HUDEP-2 (cell line): ENCODE results near the gene ZNF544.

Experiments used
- DNase-seq, 76 experiments: peaks; one replicate each; lab custom pipeline; 2025; ENCODE audit not compliant: unreplicated experiment in 76 of 76; lab: John Stamatoyannopoulos, UW

ZNF544 gene

DNA sequence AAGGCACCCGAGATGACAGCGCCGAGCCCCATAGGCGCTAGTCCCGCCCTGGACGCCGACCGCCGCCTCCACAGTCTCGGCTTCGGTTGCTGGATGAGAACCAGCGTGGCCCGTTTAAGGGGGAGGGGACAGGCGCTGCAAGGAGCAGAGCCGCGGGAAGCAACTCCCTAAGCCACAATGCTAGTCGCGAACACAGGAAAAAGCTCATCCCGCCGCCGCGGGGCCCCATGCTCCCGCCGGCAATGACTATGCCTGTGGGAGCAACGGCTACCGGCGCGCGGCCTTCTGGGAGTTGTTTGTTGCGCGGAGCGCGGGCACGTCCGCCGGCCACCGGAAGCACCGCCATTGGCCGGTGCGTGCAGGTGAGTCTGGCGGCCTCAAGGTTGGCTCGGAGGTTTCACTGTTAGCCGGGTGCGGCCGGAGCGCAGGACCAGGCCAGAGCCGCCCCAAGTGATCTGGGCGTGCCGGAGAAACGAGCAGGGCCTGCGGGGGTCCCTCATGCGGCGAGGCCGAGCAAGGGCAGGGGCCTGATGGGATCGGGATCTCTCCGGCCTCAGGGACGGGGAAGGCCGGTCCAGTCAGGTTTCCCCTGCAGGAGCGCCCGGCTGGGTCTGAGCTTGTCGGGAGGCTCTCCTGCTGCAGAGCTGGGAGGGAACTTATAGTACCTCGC lies at the start of gene ZNF544:
Gene ZNF544, plus strand, starts transcription at position 330 of the 670 bp plus-strand sequence. CDS start 15,110 bp downstream, outside the sequence.
- peak in 74 of 76 experiments; percentile 24 to 96 (median 75) for DNase-seq

- peak in 73 of 76 experiments; percentile 7 to 87 (median 67) for DNase-seq
Measured at GRCh38 chr19:58181902-58182576, 46.7 kb upstream of the ZNF544 start.

DNA sequence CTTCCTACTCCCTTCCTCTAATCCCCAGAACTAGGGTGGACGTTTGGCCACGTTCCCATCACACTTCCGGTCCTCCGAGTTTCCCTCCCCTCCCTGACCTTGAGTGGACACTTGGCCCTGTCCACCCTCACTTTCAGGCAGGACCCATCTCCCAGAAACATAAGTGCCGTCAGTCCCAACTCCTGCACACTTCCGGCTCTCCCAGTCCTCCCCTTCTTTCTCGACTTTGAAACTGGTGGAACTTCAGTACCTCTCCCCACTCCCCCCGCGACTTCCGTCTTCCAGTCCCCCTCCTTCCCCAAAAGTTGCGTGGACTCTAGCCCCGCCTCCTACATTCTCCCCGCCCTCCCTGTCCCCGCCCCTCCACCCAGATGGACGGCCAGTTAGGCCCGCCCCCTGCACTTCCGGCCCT lies 46.1 kb upstream of the ZNF544 start:
- DNase-seq, result peak in 22 of 76 experiments; percentile 50 to 99 (median 96)

- peak; percentile 64 to 99 (median 94) for DNase-seq
Measured at GRCh38 chr19:58182989-58183816, 45.5 kb upstream of the ZNF544 start, which contains the start of gene ZNF274. Gene ZNF274 (plus strand): TSS chr19:58183061. CDS start chr19:58183966, 905 bp downstream.

GRCh38 chr19:58183817-58184215 lies 44.9 kb upstream of the ZNF544 start:
- DNase-seq, result peak in 4 of 76 experiments; percentile 50 to 77 (median 66)

GRCh38 chr19:58196901-58197616 lies 31.7 kb upstream of the ZNF544 start:
- peak in 8 of 76 experiments; percentile 2 to 37 (median 10) for DNase-seq

GRCh38 chr19:58203814-58204475 lies 24.8 kb upstream of the ZNF544 start:
- DNase-seq, result no peak

GRCh38 chr19:58204566-58204965 lies 24.1 kb upstream of the ZNF544 start:
- no peak for DNase-seq

DNA sequence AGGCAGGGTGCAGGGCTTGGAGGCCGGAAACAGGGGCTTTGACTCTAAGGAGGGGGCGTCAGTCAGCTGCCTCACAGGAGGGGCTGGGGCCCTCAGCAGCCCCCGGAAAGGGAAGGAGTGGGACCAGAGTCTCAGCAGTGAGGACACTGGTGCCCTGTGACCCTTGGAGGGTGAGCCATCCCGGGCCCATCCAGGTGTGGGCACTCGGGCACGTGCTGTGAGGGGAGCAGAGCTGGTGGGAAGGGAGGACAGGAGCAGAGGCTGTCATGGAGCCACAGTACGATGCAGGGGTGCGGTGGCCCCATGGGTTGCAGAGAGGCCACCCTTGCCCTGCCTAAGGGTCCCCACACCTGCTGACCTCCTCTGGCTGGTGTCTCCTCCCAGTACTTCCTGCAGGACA lies 19.1 kb upstream of the ZNF544 start:
- DNase-seq, result no peak

DNA sequence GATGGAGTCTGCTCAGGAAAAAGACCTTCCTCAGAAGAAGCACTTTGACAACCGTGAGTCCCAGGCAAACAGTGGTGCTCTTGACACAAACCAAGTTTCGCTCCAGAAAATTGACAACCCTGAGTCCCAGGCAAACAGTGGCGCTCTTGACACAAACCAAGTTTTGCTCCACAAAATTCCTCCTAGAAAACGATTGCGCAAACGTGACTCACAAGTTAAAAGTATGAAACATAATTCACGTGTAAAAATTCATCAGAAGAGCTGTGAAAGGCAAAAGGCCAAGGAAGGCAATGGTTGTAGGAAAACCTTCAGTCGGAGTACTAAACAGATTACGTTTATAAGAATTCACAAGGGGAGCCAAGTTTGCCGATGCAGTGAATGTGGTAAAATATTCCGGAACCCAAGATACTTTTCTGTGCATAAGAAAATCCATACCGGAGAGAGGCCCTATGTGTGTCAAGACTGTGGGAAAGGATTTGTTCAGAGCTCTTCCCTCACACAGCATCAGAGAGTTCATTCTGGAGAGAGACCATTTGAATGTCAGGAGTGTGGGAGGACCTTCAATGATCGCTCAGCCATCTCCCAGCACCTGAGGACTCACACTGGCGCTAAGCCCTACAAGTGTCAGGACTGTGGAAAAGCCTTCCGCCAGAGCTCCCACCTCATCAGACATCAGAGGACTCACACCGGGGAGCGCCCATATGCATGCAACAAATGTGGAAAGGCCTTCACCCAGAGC lies 16.2 kb upstream of the ZNF544 start:
- DNase-seq, result no peak

- no peak for DNase-seq
Measured at GRCh38 chr19:58213075-58213369, 15.7 kb upstream of the ZNF544 start.

DNA sequence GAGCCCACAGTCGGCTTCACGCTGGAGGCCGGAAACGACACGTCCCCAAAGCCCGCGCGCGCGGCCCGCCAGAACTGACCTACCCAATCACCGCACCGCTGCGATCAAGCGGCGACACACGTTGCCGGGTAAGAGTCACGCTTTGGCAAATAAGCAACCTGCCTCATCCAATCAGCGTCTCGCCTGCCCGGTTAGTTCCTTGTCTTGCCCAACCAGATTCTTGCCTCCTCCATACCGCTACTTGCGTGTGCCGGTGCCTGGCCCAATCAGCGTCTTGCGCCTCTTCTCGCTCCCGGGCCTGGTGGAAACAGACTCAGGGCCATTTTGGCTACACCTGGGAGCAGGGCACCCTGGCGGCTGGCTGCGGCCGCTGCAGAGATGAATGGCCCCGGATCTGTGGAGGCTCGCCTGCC lies 11.6 kb upstream of the ZNF544 start:
- no peak for DNase-seq

GRCh38 chr19:58217607-58218391 lies 10.9 kb upstream of the ZNF544 start:
- DNase-seq, result no peak

DNA sequence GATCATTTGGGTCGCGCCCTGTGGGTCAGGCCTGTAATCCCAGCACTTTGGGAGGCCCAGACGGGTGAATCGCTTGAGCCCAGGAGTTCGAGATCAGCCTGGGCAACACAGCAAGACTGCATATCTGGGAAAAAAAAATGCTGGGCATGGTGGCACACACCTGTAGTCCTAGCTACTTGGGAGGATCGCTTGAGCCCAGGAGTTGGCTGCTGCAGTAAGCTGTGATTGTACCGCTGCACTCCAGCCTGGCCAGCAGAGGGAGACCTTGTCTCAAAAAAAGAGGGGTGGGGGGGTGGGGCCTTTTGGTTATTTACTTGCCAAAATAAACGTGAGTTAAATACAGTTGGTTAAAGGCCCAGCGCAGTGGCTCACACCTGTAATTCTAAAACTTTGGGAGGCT lies 9.8 kb upstream of the ZNF544 start:
- peak in 44 of 76 experiments; percentile 4 to 59 (median 24) for DNase-seq

- peak in 8 of 76 experiments; percentile 10 to 96 (median 46) for DNase-seq
Measured at GRCh38 chr19:58227964-58228584, 640 bp upstream of the ZNF544 start.

GRCh38 chr19:58229255-58229639 lies 533 bp downstream of the ZNF544 start:
- peak in 58 of 76 experiments; percentile 7 to 66 (median 42) for DNase-seq

- no peak for DNase-seq
Measured at GRCh38 chr19:58237324-58237723, 8.6 kb downstream of the ZNF544 start.

GRCh38 chr19:58243351-58243750 lies 14.6 kb downstream of the ZNF544 start:
- DNase-seq, result no peak
